Thymus (tissue), 11 donors: ENCODE measurements around the gene CRABP1. TPM values are rescaled to one million over a fixed set of nuclear protein-coding genes. Genes with fewer than 3 reads are reported as not detected.

Experiments used
- DNase-seq, 9 donors: peaks; one replicate each; pipeline ENCODE4 v3.0.0-alpha.2; 2013; ENCODE audit warnings: low spot score in 9 of 9, low read depth in 6 of 9, missing footprints in 1 of 9
- H3K27ac ChIP-seq, 2 donors: one replicate each; pipeline ENCODE4 v1.5.1; 2013; ENCODE audit warnings: control low read depth in 1 of 2, low read depth in 1 of 2, low read length in 1 of 2, mild to moderate bottlenecking in 1 of 2, moderate library complexity in 1 of 2
- H3K27me3 ChIP-seq, 2 donors: one replicate each; pipeline ENCODE4 v1.5.1; 2013; ENCODE audit warnings: low read length in 1 of 2; ENCODE audit not compliant: control insufficient read depth in 2 of 2, insufficient read depth in 1 of 2
- H3K36me3 ChIP-seq, 2 donors: one replicate each; pipeline ENCODE4 v1.5.1; 2013; ENCODE audit warnings: low read length in 1 of 2, mild to moderate bottlenecking in 1 of 2, moderate library complexity in 1 of 2; ENCODE audit not compliant: control insufficient read depth in 2 of 2, insufficient read depth in 2 of 2
- H3K4me1 ChIP-seq, 2 donors: one replicate each; pipeline ENCODE4 v1.5.1; 2013; ENCODE audit warnings: low read length in 2 of 2; ENCODE audit not compliant: control insufficient read depth in 2 of 2, insufficient read depth in 2 of 2
- H3K4me3 ChIP-seq, 2 donors: one replicate each; pipeline ENCODE4 v1.5.1; 2013; ENCODE audit warnings: low read length in 2 of 2, control low read depth in 1 of 2, mild to moderate bottlenecking in 1 of 2
- H3K9me3 ChIP-seq, 2 donors: one replicate each; pipeline ENCODE4 v1.5.1; 2013; ENCODE audit warnings: low read length in 1 of 2, mild to moderate bottlenecking in 1 of 2; ENCODE audit not compliant: control insufficient read depth in 2 of 2, insufficient read depth in 1 of 2
- WGBS: extraction: QIAGEN DNeasy Blood & Tissue Kit; methylation state at CpG from one replicate; pipeline ENCODE4 v1.1.7; 2013; 5-methylcytosine and 5-hydroxymethylcytosine counted together
- polyA plus RNA-seq: library from polyadenylated mRNA; stranded (reverse); fragments of 200-250 nt; gene quantifications from one replicate; pipeline ENCODE4 v1.2.3, GENCODE V29; 2013
- total RNA-seq: library from RNA; stranded (reverse); fragments of 120-200 nt; gene quantifications from one replicate; pipeline ENCODE4 v1.2.4, GENCODE V29; 2013
- donor health status: healthy.

Gene CRABP1
- total and polyA plus RNA-seq, 2 donors: 1.8 to 6.5 TPM

GRCh38 chr15:78391781-78392180 is 51.6 kb downstream of the CRABP1 start:
- Histone ChIP-seq H3K4me1 (no peaks in the 10 kb centered on the region), H3K27me3 (peaks cover 0 to 5% of the 10 kb centered on the region in 2 donors), H3K4me3 (no peak overlapping the region), H3K27ac (no peak overlapping the region), H3K36me3 (no peaks in the 10 kb centered on the region), H3K9me3 (no peaks in the 10 kb centered on the region)
- no peak for DNase-seq
- WGBS: 99% methylated on average over 3 of the region's 3 CpGs

- H3K27me3 ChIP-seq: peaks cover 0 to 5% of the 10 kb centered on the region in 2 donors
- no peak overlapping the region for H3K4me3 ChIP-seq
- DNase-seq: no peak
- no peaks in the 10 kb centered on the region for H3K36me3 ChIP-seq
- no peak overlapping the region for H3K27ac ChIP-seq
- H3K4me1 ChIP-seq: no peaks in the 10 kb centered on the region
- 83% methylated on average over 4 of the region's 4 CpGs for WGBS
- H3K9me3 ChIP-seq: no peaks in the 10 kb centered on the region
These were observed 52.3 kb downstream of the CRABP1 start for GRCh38 chr15:78392430-78392829.

GRCh38 chr15:78393137-78393536 is 53.0 kb downstream of the CRABP1 start:
- H3K27ac ChIP-seq: no peak overlapping the region
- 90% methylated on average over 1 of the region's 1 CpG for WGBS

GRCh38 chr15:78394026-78394425 is 53.9 kb downstream of the CRABP1 start:
- Histone ChIP-seq H3K9me3 (no peaks in the 10 kb centered on the region), H3K36me3 (no peaks in the 10 kb centered on the region), H3K27me3 (peaks cover 0 to 4% of the 10 kb centered on the region in 2 donors), H3K4me1 (no peaks in the 10 kb centered on the region), H3K27ac (no peak overlapping the region), H3K4me3 (no peak overlapping the region)
- WGBS: 97% methylated on average over 3 of the region's 3 CpGs
- no peak for DNase-seq

More at GRCh38 chr15:78393137-78393536, 53.0 kb downstream of the CRABP1 start:
- Histone ChIP-seq H3K27me3 (peaks cover 0 to 5% of the 10 kb centered on the region in 2 donors), H3K9me3 (no peaks in the 10 kb centered on the region), H3K4me1 (no peaks in the 10 kb centered on the region), H3K4me3 (no peak overlapping the region), H3K36me3 (no peaks in the 10 kb centered on the region)
- no peak for DNase-seq

- no peak overlapping the region for H3K4me3 ChIP-seq
These were observed 54.9 kb downstream of the CRABP1 start for GRCh38 chr15:78394981-78395616.

GRCh38 chr15:78396186-78396814 is 56.1 kb downstream of the CRABP1 start:
- no peaks in the 10 kb centered on the region for H3K9me3 ChIP-seq
- H3K27ac ChIP-seq: no peak overlapping the region
- no peak for DNase-seq
- H3K27me3 ChIP-seq: no peaks in the 10 kb centered on the region
- H3K4me1 ChIP-seq: no peaks in the 10 kb centered on the region
- WGBS: 91% methylated on average over 9 of the region's 9 CpGs
- H3K36me3 ChIP-seq: no peaks in the 10 kb centered on the region
- no peak overlapping the region for H3K4me3 ChIP-seq

More at GRCh38 chr15:78394981-78395616, 54.9 kb downstream of the CRABP1 start:
- no peaks in the 10 kb centered on the region for H3K27me3 ChIP-seq
- H3K4me1 ChIP-seq: no peaks in the 10 kb centered on the region
- no peaks in the 10 kb centered on the region for H3K9me3 ChIP-seq
- no peaks in the 10 kb centered on the region for H3K36me3 ChIP-seq
- DNase-seq: no peak
- 95% methylated on average over 13 of the region's 13 CpGs for WGBS
- no peak overlapping the region for H3K27ac ChIP-seq

- H3K9me3 ChIP-seq: no peaks in the 10 kb centered on the region
- H3K27ac ChIP-seq: no peak overlapping the region
- no peaks in the 10 kb centered on the region for H3K4me1 ChIP-seq
- 95% methylated on average over 9 of the region's 9 CpGs for WGBS
- no peak overlapping the region for H3K4me3 ChIP-seq
- H3K36me3 ChIP-seq: no peaks in the 10 kb centered on the region
- H3K27me3 ChIP-seq: no peaks in the 10 kb centered on the region
- no peak for DNase-seq
These were observed 56.8 kb downstream of the CRABP1 start for GRCh38 chr15:78396976-78397375.

- no peaks in the 10 kb centered on the region for H3K27me3 ChIP-seq
- no peaks in the 10 kb centered on the region for H3K36me3 ChIP-seq
- no peaks in the 10 kb centered on the region for H3K4me1 ChIP-seq
- DNase-seq: no peak
- H3K27ac ChIP-seq: no peak overlapping the region
- WGBS: 97% methylated on average over 2 of the region's 2 CpGs
- H3K9me3 ChIP-seq: no peaks in the 10 kb centered on the region
- H3K4me3 ChIP-seq: no peak overlapping the region
These were observed 57.2 kb downstream of the CRABP1 start for GRCh38 chr15:78397382-78397781.
